Measurements from ENCODE around the gene RPN1. TPM values are rescaled to one million over a fixed set of nuclear protein-coding genes. Genes with fewer than 3 reads are reported as not detected.
A peak's percentile ranks its signal among the peaks of the same experiment; 100 is the strongest.

RPN1 gene
- total and polyA plus RNA-seq, 2 of the 13 experiments (the other 11 are each of a cell fraction or from before 2014, with no cell fraction given): 290 to 342 TPM

- TF ChIP-seq ZNF770 (CRISPR knock-in tag; IDR thresholded peaks at IDR 0.05) (peak; percentile 81), PRDM15 (CRISPR knock-in tag; IDR thresholded peaks at IDR 0.05) (no peak), ZNF44 (CRISPR knock-in tag; IDR thresholded peaks at IDR 0.05) (no peak), GTF2F1 (IDR thresholded peaks at IDR 0.05; ENCODE audit: low read length) (no peak), TIGD3 (CRISPR knock-in tag; IDR thresholded peaks at IDR 0.05; ENCODE audit: borderline replicate concordance) (no peak), HINFP (CRISPR knock-in tag; IDR thresholded peaks at IDR 0.05; ENCODE audit: low read depth) (no peak), ATF3 (CRISPR knock-in tag; IDR thresholded peaks at IDR 0.05) (0 out of 2 replicates have a peak, but pooled peaks have one; percentile 9), ZNF275 (CRISPR knock-in tag; IDR thresholded peaks at IDR 0.05; ENCODE audit: borderline replicate concordance) (no peak), KMT2A (CRISPR knock-in tag; IDR thresholded peaks at IDR 0.05) (peak; percentile 37; the same call in 1 of the 2 replicates), ZNF879 (CRISPR knock-in tag; IDR thresholded peaks at IDR 0.05) (no peak), NFE2L1 (CRISPR knock-in tag; IDR thresholded peaks at IDR 0.05; ENCODE audit: borderline replicate concordance) (no peak), E2F2 (CRISPR knock-in tag; IDR thresholded peaks at IDR 0.05; ENCODE audit: borderline replicate concordance) (no peak), CCAR2 (optimal IDR thresholded peaks at IDR 0.05; ENCODE audit: low read depth, low read length) (no peak), HNF4G (IDR thresholded peaks at IDR 0.05; ENCODE audit: borderline replicate concordance, low read depth, low read length) (no peak), HNF4G (CRISPR knock-in tag; IDR thresholded peaks at IDR 0.05; ENCODE audit: borderline replicate concordance, low read depth) (no peak), CERS6 (CRISPR knock-in tag; IDR thresholded peaks at IDR 0.05) (no peak), TCF7 (IDR thresholded peaks at IDR 0.05; ENCODE audit: low read depth) (no peak)
Observed at GRCh38 chr3:128590948-128591347, 59.7 kb downstream of the RPN1 start (continued).

Measured in HepG2 (cell line).